ENCODE measurements around the gene MEGF11.

MEGF11 gene

DNA sequence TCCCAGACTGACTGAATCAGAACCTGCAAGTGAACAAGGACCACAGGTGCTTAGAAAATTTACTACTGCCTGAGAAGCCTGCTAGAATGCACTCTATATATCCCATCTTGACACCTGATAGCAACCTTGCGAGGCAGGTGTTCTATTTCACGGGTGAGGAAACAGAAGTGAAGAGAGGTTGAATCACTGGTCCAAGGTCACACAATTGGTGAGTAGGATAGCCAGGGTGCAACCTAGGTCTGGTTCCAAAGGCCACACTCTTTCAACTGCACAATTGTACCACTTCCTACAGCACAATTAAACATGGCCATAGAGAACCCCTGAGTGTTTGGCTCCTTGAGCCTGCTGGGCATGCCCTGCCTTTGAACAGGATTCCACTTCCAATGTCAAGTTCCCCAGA, 297.2 kb downstream of the MEGF11 start:
- Histone ChIP-seq H3F3A (ENCODE audit: insufficient read depth) (no peaks in the 10 kb centered on the region), H3K79me2 (ENCODE audit: insufficient read depth, low read length) (no peaks in the 10 kb centered on the region), H3K4me2 (ENCODE audit: low read depth, low read length, poor library complexity, severe bottlenecking) (no peak overlapping the region), H4K20me1 (ENCODE audit: low read depth, low read length) (no peaks in the 10 kb centered on the region), H3K9me3 (ENCODE audit: insufficient read depth, low read length) (no peaks in the 10 kb centered on the region), H3K4me3 (ENCODE audit: insufficient read depth, low read length, poor library complexity, severe bottlenecking) (no peak overlapping the region), H2AFZ (ENCODE audit: low read depth, low read length, severe bottlenecking) (no peak overlapping the region), H3K9ac (ENCODE audit: low read length) (no peak overlapping the region), H3K9me2 (replicated peaks; ENCODE audit: insufficient read depth, low read length) (no peaks in the 10 kb centered on the region), H3K27ac (ENCODE audit: low read depth, low read length) (no peak overlapping the region), H3K36me3 (ENCODE audit: low read length) (no peaks in the 10 kb centered on the region), H3K27me3 (ENCODE audit: low read length) (no peaks in the 10 kb centered on the region)
- TF ChIP-seq EZH2phosphoT487 (conservative IDR thresholded peaks at IDR 0.05; ENCODE audit: low read length), result no peak
- TF ChIP-seq CTCF (IDR thresholded peaks at IDR 0.05; ENCODE audit: insufficient read depth, low read length, poor library complexity, severe bottlenecking), result no peak

- Histone ChIP-seq H3K9me2 (replicated peaks; ENCODE audit: insufficient read depth, low read length) (no peaks in the 10 kb centered on the region), H3K27me3 (ENCODE audit: low read length) (no peaks in the 10 kb centered on the region), H2AFZ (ENCODE audit: low read depth, low read length, severe bottlenecking) (no peak overlapping the region), H3K9me3 (ENCODE audit: insufficient read depth, low read length) (no peaks in the 10 kb centered on the region), H3K4me3 (ENCODE audit: insufficient read depth, low read length, poor library complexity, severe bottlenecking) (no peak overlapping the region), H3K4me2 (ENCODE audit: low read depth, low read length, poor library complexity, severe bottlenecking) (no peak overlapping the region), H4K20me1 (ENCODE audit: low read depth, low read length) (no peaks in the 10 kb centered on the region), H3K27ac (ENCODE audit: low read depth, low read length) (no peak overlapping the region), H3K9ac (ENCODE audit: low read length) (no peak overlapping the region), H3K79me2 (ENCODE audit: insufficient read depth, low read length) (no peaks in the 10 kb centered on the region), H3K36me3 (ENCODE audit: low read length) (no peaks in the 10 kb centered on the region), H3F3A (ENCODE audit: insufficient read depth) (no peaks in the 10 kb centered on the region)
- TF ChIP-seq EZH2phosphoT487 (conservative IDR thresholded peaks at IDR 0.05; ENCODE audit: low read length) (no peak), CTCF (IDR thresholded peaks at IDR 0.05; ENCODE audit: insufficient read depth, low read length, poor library complexity, severe bottlenecking) (no peak)
Observed at GRCh38 chr15:65954289-65954741, 299.2 kb downstream of the MEGF11 start.

GRCh38 chr15:65953622-65954021, 299.9 kb downstream of the MEGF11 start:
- no peak overlapping the region for H3K4me3 ChIP-seq (ENCODE audit: insufficient read depth, low read length, poor library complexity, severe bottlenecking)
- no peaks in the 10 kb centered on the region for H3K9me2 ChIP-seq (replicated peaks; ENCODE audit: insufficient read depth, low read length)
- H4K20me1 ChIP-seq (ENCODE audit: low read depth, low read length), result no peaks in the 10 kb centered on the region
- no peak overlapping the region for H3K9ac ChIP-seq (ENCODE audit: low read length)
- H3K9me3 ChIP-seq (ENCODE audit: insufficient read depth, low read length), result no peaks in the 10 kb centered on the region
- TF ChIP-seq CTCF (IDR thresholded peaks at IDR 0.05; ENCODE audit: insufficient read depth, low read length, poor library complexity, severe bottlenecking), result no peak
- TF ChIP-seq EZH2phosphoT487 (conservative IDR thresholded peaks at IDR 0.05; ENCODE audit: low read length), result no peak
- H3K4me2 ChIP-seq (ENCODE audit: low read depth, low read length, poor library complexity, severe bottlenecking), result no peak overlapping the region
- no peaks in the 10 kb centered on the region for H3F3A ChIP-seq (ENCODE audit: insufficient read depth)
- no peak overlapping the region for H3K27ac ChIP-seq (ENCODE audit: low read depth, low read length)
- H3K79me2 ChIP-seq (ENCODE audit: insufficient read depth, low read length), result no peaks in the 10 kb centered on the region
- H3K36me3 ChIP-seq (ENCODE audit: low read length), result no peaks in the 10 kb centered on the region
- H2AFZ ChIP-seq (ENCODE audit: low read depth, low read length, severe bottlenecking), result no peak overlapping the region
- H3K27me3 ChIP-seq (ENCODE audit: low read length), result no peaks in the 10 kb centered on the region
